B cell (primary cell): ENCODE measurements around the gene TMPRSS9.

Experiments
- EZH2 ChIP-seq: IDR thresholded peaks from 2 replicates; pipeline ENCODE4 v1.6.1; 2012; ENCODE audit warnings: borderline replicate concordance, low read depth, mild to moderate bottlenecking, moderate library complexity, low read length; ENCODE audit not compliant: insufficient read depth, poor library complexity, severe bottlenecking
- TF ChIP-seq, protein P1 (sequence below): fragments of 200-600 bp; IDR thresholded peaks from one replicate; pipeline ENCODE4 v1.8.0; 2022; ENCODE audit warnings: antibody characterized with exemption, mild to moderate bottlenecking

DNA sequence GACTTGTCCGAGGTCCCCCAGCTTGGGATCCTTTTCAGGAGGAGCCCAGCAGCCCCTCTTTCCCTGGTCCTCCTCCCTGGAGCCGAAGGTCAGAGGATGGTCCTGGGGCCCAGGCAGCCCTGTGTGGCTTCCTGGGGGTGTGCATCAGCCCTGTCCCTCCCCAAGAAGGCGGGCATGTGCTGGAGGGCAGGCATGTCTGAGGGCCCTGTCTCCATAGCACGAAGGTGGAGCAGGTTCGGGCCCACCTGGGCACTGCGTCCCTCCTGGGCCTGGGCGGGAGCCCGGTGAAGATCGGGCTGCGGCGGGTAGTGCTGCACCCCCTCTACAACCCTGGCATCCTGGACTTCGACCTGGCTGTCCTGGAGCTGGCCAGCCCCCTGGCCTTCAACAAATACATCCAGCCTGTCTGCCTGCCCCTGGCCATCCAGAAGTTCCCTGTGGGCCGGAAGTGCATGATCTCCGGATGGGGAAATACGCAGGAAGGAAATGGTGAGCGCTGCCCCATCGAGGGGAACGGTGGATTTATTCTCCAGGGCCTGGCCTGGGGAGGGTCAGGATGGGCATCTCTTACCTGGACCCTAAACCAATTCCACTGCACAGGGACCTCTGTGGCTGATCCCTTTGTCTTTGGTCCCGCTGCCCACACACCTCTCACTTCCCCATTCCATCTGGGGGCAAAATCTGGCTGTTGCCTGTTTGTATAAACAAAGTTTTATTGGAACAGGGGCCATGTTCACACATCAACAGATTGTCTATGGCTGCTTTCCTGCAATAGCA, 56.4 kb downstream of the TMPRSS9 start:
- no peak for TF ChIP-seq EZH2
- TF ChIP-seq, protein P1, sequence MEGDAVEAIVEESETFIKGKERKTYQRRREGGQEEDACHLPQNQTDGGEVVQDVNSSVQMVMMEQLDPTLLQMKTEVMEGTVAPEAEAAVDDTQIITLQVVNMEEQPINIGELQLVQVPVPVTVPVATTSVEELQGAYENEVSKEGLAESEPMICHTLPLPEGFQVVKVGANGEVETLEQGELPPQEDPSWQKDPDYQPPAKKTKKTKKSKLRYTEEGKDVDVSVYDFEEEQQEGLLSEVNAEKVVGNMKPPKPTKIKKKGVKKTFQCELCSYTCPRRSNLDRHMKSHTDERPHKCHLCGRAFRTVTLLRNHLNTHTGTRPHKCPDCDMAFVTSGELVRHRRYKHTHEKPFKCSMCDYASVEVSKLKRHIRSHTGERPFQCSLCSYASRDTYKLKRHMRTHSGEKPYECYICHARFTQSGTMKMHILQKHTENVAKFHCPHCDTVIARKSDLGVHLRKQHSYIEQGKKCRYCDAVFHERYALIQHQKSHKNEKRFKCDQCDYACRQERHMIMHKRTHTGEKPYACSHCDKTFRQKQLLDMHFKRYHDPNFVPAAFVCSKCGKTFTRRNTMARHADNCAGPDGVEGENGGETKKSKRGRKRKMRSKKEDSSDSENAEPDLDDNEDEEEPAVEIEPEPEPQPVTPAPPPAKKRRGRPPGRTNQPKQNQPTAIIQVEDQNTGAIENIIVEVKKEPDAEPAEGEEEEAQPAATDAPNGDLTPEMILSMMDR = no peak
